Measurements from ENCODE around the gene XCL1.

The XCL1 gene

GRCh38 chr1:168628807-168629206, 52.4 kb downstream of the XCL1 start:
- CTCF ChIA-PET: no interaction called here
- POLR2A ChIA-PET: no interaction called here
- H3K4me3 ChIP-seq (ENCODE audit: low read depth, low read length): no peak overlapping the region
- TF ChIP-seq CTCF (IDR thresholded peaks at IDR 0.05; ENCODE audit: insufficient read depth, low read length, missing control alignments): no peak
- no peak for DNase-seq (ENCODE audit: low read depth, low spot score)

GRCh38 chr1:168629466-168629865, 53.1 kb downstream of the XCL1 start:
- ChIA-PET POLR2A (no interaction called here), CTCF (no interaction called here)
- TF ChIP-seq CTCF (IDR thresholded peaks at IDR 0.05; ENCODE audit: insufficient read depth, low read length, missing control alignments): no peak
- DNase-seq (ENCODE audit: low read depth, low spot score): no peak
- no peak overlapping the region for H3K4me3 ChIP-seq (ENCODE audit: low read depth, low read length)
